Activated CD8-positive, alpha-beta T cell treated with anti-CD3 and anti-CD28 coated beads for 36 hours (primary cell): ENCODE results near the gene C1QTNF4. TPM values are rescaled to one million over a fixed set of nuclear protein-coding genes. Genes with fewer than 3 reads are reported as not detected.
A peak's percentile ranks its signal among the peaks of the same experiment; 100 is the strongest.

ENCODE experiments used
- ATAC-seq: fragments of 200-7000 bp; cut with Tn5 transposase; one replicate; pipeline ENCODE4 v1.10.0; 2021; ENCODE audit warnings: mild to moderate bottlenecking, moderate library complexity
- CTCF ChIA-PET: fragments of 350-600 bp; sonication (Branson Sonifier 250); formaldehyde crosslinking; loops from one replicate; lab custom pipeline; 2021; ENCODE audit warnings: antibody characterized with exemption; lab: Charles Lee
- POLR2A ChIA-PET: fragments of 350-600 bp; sonication (Branson Sonifier 250); formaldehyde crosslinking; loops from one replicate; lab custom pipeline; 2021; ENCODE audit warnings: antibody characterized with exemption; lab: Charles Lee
- DNase-seq: peaks from one replicate; pipeline ENCODE4 v3.0.0-alpha.2; 2020
- H3K27ac Mint-ChIP-seq: one replicate; pipeline ENCODE4 v1.8.0; 2021; ENCODE audit warnings: mild to moderate bottlenecking, mixed read lengths
- H3K27me3 Mint-ChIP-seq: one replicate; pipeline ENCODE4 v1.8.0; 2021; ENCODE audit warnings: mixed read lengths
- H3K36me3 Mint-ChIP-seq: one replicate; pipeline ENCODE4 v1.8.0; 2021; ENCODE audit warnings: low read depth, mixed read lengths
- H3K4me1 Mint-ChIP-seq: one replicate; pipeline ENCODE4 v1.8.0; 2021; ENCODE audit warnings: low read depth, mixed read lengths
- H3K4me3 Mint-ChIP-seq: one replicate; pipeline ENCODE4 v1.8.0; 2021; ENCODE audit warnings: mild to moderate bottlenecking, moderate library complexity, mixed read lengths
- H3K9me3 Mint-ChIP-seq: one replicate; pipeline ENCODE4 v1.8.0; 2021; ENCODE audit warnings: mixed read lengths
- intact Hi-C: fragments of 100-400 bp; cut with micrococcal nuclease; formaldehyde crosslinking; loops from one replicate; pipeline ENCODE4 v1.10.0; 2022
- total RNA-seq, 2 experiments: library from RNA; stranded (reverse); gene quantifications; one replicate each; pipeline ENCODE4 v1.2.3, GENCODE V29; 2021
- TF ChIP-seq, protein P1 (sequence below): fragments of 200-600 bp; IDR thresholded peaks from one replicate; pipeline ENCODE4 v1.8.0; 2022; ENCODE audit warnings: antibody characterized with exemption, mild to moderate bottlenecking

C1QTNF4 gene
- total RNA-seq, 2 experiments from 2014 or later: 0.18 TPM; not detected in 1

- H3K9me3 Mint-ChIP-seq: no peaks in the 10 kb centered on the region
- peak overlapping the region; percentile 46 for H3K27ac Mint-ChIP-seq
- ATAC-seq (peak; percentile 29), DNase-seq (no peak)
- H3K4me1 Mint-ChIP-seq: peaks cover 33% of the 10 kb centered on the region
- POLR2A ChIA-PET: interaction anchor here (0.5 to 3.6 kb wide), 6 partner anchors 12 to 964 kb away, joined by 3 to 29 read pairs (median 4); partner anchors contain the start of genes AGBL2, KBTBD4, NDUFS3 and PTPMT1
- peaks cover 30% of the 10 kb centered on the region for H3K36me3 Mint-ChIP-seq
- intact Hi-C loops: loop anchor here (5.0 kb wide), 1 partner anchor 36 kb away; no protein-coding TSS in a partner anchor
- CTCF ChIA-PET: interaction anchor here (0.6 to 4.4 kb wide), 18 partner anchors 9 to 300 kb away, joined by 3 to 44 read pairs (median 4); partner anchors contain the start of genes KBTBD4 and PTPMT1
- peak overlapping the region; percentile 92 for H3K4me3 Mint-ChIP-seq
- TF ChIP-seq, protein P1, sequence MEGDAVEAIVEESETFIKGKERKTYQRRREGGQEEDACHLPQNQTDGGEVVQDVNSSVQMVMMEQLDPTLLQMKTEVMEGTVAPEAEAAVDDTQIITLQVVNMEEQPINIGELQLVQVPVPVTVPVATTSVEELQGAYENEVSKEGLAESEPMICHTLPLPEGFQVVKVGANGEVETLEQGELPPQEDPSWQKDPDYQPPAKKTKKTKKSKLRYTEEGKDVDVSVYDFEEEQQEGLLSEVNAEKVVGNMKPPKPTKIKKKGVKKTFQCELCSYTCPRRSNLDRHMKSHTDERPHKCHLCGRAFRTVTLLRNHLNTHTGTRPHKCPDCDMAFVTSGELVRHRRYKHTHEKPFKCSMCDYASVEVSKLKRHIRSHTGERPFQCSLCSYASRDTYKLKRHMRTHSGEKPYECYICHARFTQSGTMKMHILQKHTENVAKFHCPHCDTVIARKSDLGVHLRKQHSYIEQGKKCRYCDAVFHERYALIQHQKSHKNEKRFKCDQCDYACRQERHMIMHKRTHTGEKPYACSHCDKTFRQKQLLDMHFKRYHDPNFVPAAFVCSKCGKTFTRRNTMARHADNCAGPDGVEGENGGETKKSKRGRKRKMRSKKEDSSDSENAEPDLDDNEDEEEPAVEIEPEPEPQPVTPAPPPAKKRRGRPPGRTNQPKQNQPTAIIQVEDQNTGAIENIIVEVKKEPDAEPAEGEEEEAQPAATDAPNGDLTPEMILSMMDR: peak; percentile 79
- no peaks in the 10 kb centered on the region for H3K27me3 Mint-ChIP-seq
Observed at GRCh38 chr11:47553406-47553743, 40.8 kb downstream of the C1QTNF4 start.

DNA sequence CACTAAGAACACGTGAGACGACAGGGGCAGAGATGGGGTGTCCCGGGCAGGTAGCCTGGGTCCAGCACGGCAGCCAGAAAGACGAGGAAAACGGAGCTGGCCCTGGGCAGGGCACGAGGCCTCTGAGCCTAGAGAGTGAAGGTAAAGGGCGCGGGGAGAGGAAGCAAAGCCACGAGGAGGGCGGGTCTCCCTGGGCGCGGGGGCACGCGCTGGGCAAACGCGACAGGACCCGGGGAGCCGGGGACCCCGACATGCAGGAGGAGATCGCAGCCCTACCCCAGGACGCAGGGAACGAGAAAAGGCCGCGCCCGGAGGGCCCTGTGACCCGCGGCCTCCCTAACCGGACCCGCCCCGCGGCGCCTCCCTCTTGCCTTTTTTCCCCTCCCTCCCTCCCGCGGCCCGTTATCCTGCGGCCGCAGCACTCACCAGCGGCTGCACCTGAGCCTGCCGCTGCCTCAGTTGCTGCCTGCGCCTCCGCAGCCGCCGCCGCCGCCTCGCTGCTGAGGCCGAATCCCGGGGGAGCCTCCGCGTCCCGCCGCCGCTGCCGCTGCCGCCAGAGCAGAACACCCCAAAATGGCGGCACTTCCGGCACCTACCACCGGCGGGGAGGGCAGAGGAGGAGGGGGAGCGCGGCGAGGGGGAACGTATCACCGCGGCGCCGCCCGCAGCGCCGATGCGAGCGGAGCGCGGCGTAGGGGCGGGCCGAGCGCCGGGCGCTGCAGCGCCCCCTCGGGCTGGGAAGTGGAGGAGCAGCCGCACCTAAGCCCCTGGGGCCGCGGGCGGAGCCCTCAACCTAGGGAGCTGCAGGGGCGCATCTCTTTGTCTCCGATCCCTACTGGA lies 41.4 kb downstream of the C1QTNF4 start, which contains the start of gene CELF1:
CELF1 (minus strand) TSS at position 567 of the 840 bp plus-strand sequence. CDS start 53,609 bp downstream, outside the sequence.
- peak; percentile 96 for ATAC-seq

GRCh38 chr11:47552056-47552565 lies 42.1 kb downstream of the C1QTNF4 start:
- CTCF ChIA-PET: interaction anchor here (0.8 to 4.4 kb wide), 11 partner anchors 12 to 98 kb away, joined by 3 to 44 read pairs (median 4); partner anchors contain the start of genes KBTBD4, NDUFS3 and PTPMT1
- Mint-ChIP-seq H3K4me1 (peaks cover 43% of the 10 kb centered on the region), H3K9me3 (no peaks in the 10 kb centered on the region), H3K36me3 (peaks cover 37% of the 10 kb centered on the region), H3K27me3 (no peaks in the 10 kb centered on the region), H3K27ac (peak overlapping the region; percentile 92), H3K4me3 (peak overlapping the region; percentile 92)
- peak; percentile 46 for DNase-seq
- POLR2A ChIA-PET: interaction anchor here (0.5 to 3.6 kb wide), 19 partner anchors 9 to 537 kb away, joined by 3 to 29 read pairs (median 5); partner anchors contain the start of genes FAM180B, KBTBD4, NDUFS3 and PTPMT1
- TF ChIP-seq, protein P1: no peak
- no peak for ATAC-seq
- intact Hi-C loops: loop anchor here (5.0 kb wide), 1 partner anchor 35 kb away; no protein-coding TSS in a partner anchor

More for the DNA sequence above, 41.4 kb downstream of the C1QTNF4 start, which contains the start of gene CELF1:
- ChIA-PET POLR2A (interaction anchor here (0.5 to 3.6 kb wide), 17 partner anchors 10 to 964 kb away, joined by 3 to 29 read pairs (median 4); partner anchors contain the start of genes AGBL2, KBTBD4, NDUFS3 and PTPMT1), CTCF (interaction anchor here (0.6 to 4.4 kb wide), 26 partner anchors 9 to 300 kb away, joined by 3 to 44 read pairs (median 4); partner anchors contain the start of genes KBTBD4, NDUFS3 and PTPMT1)
- peaks cover 33% of the 10 kb centered on the region for H3K36me3 Mint-ChIP-seq
- DNase-seq: peak; percentile 94
- intact Hi-C loops: loop anchor here (5.0 kb wide), 1 partner anchor 35 kb away; no protein-coding TSS in a partner anchor
- peaks cover 39% of the 10 kb centered on the region for H3K4me1 Mint-ChIP-seq
- TF ChIP-seq, protein P1: peak; percentile 99
- H3K9me3 Mint-ChIP-seq: no peaks in the 10 kb centered on the region
- H3K27me3 Mint-ChIP-seq: no peaks in the 10 kb centered on the region
- peak within 1 kb of the TSS; percentile 92 for H3K27ac Mint-ChIP-seq
- H3K4me3 Mint-ChIP-seq: peak within 1 kb of the TSS; percentile 92

DNA sequence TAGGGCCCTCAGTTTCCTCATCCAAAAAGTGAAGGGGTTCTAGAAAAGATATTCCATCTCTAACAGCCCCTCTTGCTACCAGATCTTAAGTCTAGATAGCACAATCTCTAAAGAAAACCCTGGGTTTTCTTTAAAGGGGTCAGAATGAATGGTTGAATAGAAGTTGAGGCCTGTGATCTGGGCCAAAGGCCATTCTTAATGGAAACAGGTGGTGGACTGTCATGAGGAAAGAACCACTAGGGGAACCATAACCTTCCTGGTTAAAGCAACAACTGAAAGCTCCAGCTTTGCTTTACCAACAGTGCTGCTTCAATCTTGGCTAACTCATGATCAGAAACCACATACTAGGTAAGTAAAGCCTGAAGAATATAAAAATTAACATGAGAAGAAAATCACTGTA lies 43.1 kb downstream of the C1QTNF4 start:
- Mint-ChIP-seq H3K9me3 (no peaks in the 10 kb centered on the region), H3K4me1 (peaks cover 48% of the 10 kb centered on the region), H3K27me3 (no peaks in the 10 kb centered on the region), H3K4me3 (peak overlapping the region; percentile 92), H3K27ac (peak overlapping the region; percentile 92), H3K36me3 (peaks cover 43% of the 10 kb centered on the region)
- ChIA-PET POLR2A (interaction anchor here (0.6 to 3.6 kb wide), 12 partner anchors 8 to 105 kb away, joined by 3 to 29 read pairs (median 6); partner anchors contain the start of genes FAM180B, KBTBD4, NDUFS3 and PTPMT1), CTCF (interaction anchor here (1.2 to 4.4 kb wide), 6 partner anchors 11 to 42 kb away, joined by 3 to 44 read pairs (median 4); partner anchors contain the start of genes KBTBD4 and NDUFS3)
- no peak for DNase-seq
- ATAC-seq: no peak
- intact Hi-C loops: loop anchor here (5.0 kb wide), 1 partner anchor 34 kb away; no protein-coding TSS in a partner anchor
- TF ChIP-seq, protein P1: no peak
